Measurements from ENCODE around the gene SENP8. TPM values are rescaled to one million over a fixed set of nuclear protein-coding genes. Genes with fewer than 3 reads are reported as not detected.
A peak's percentile ranks its signal among the peaks of the same experiment; 100 is the strongest.
"Not testable (repeated sequence)": the region's sequence is repeated elsewhere in the genome, so short reads cannot be mapped to it uniquely, and the experiment has no call there.

Gene SENP8
- total RNA-seq, 1 experiment from 2014 or later: 3.8 TPM

DNA sequence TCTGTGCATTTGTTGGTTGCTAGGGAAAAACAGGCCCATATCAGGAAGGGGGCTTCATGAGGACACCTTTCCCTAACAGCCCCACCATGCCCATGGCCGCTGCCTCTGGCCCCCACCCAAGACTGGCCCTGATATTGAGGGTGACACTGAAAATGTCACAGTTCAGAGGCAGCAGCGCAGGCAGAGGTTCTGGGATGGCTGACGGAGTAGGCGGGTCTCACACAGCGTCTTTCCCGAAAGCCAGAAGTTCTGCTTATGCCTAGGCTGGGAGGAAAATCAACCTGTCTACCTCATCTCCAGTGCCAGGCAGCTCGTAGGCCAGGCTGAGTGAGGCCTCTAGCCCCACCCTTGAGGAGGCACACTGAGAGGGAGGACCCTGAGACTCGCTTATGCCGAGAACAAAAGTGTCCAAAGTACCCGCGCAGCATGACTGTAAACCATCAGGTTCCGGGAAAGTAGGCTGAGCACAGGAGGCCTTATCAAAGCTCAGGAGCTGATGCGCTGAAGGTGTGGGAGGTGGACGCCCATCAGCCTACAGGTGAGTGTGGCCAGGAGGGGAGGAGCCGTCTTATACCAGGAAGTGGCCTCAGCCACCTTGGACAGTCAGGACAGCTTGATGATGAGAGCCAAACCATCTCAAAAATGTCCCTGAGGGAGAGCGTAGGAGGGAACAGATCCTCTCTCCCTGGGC lies 51.9 kb downstream of the SENP8 start:
- Mint-ChIP-seq H3K4me1 (ENCODE audit: insufficient read depth, unreplicated experiment) (peaks cover 25% of the 10 kb centered on the region), H3K4me3 (ENCODE audit: unreplicated experiment) (no peak overlapping the region), H3K27me3 (ENCODE audit: insufficient read depth, unreplicated experiment) (no peaks in the 10 kb centered on the region), H3K27ac (ENCODE audit: low read depth, unreplicated experiment) (no peak overlapping the region), H3K36me3 (ENCODE audit: insufficient read depth, unreplicated experiment) (no peaks in the 10 kb centered on the region), H3K9me3 (ENCODE audit: unreplicated experiment) (no peaks in the 10 kb centered on the region)
- no TSS peak for BruUV-seq (replicated peaks)
- CTCF ChIA-PET: no interaction called here
- POLR2A ChIA-PET: interaction anchor here (1.9 kb wide), 1 partner anchor 27 kb away, joined by 11 read pairs; the partner anchor contains the start of gene GRAMD2A
- TF ChIP-seq, protein P1, sequence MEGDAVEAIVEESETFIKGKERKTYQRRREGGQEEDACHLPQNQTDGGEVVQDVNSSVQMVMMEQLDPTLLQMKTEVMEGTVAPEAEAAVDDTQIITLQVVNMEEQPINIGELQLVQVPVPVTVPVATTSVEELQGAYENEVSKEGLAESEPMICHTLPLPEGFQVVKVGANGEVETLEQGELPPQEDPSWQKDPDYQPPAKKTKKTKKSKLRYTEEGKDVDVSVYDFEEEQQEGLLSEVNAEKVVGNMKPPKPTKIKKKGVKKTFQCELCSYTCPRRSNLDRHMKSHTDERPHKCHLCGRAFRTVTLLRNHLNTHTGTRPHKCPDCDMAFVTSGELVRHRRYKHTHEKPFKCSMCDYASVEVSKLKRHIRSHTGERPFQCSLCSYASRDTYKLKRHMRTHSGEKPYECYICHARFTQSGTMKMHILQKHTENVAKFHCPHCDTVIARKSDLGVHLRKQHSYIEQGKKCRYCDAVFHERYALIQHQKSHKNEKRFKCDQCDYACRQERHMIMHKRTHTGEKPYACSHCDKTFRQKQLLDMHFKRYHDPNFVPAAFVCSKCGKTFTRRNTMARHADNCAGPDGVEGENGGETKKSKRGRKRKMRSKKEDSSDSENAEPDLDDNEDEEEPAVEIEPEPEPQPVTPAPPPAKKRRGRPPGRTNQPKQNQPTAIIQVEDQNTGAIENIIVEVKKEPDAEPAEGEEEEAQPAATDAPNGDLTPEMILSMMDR (IDR thresholded peaks at IDR 0.05; ENCODE audit: unreplicated experiment): no peak
- DNase-seq (ENCODE audit: unreplicated experiment): no peak
- intact Hi-C loops (cut with micrococcal nuclease): no loop called here

DNA sequence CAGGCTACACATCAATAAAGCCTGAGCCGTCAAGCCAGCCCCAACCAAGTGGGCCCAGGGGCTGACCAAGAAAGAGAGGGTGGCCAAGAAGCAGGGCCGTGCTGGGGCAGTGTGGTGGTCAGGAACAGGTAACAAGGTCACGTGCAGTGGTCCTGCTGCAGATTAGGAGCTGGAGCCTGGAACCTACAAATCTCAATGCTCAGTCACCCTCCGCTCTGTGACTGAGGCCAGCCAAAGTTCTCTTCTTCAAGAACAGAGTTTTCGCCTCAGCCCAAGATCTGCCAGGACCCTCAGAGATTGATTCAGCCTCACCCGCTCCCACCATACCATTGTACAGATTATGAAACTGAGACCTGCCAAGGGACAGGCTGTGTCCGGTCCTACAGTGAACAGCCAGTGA lies 52.5 kb downstream of the SENP8 start:
- BruUV-seq (replicated peaks): no TSS peak
- H3K9me3 Mint-ChIP-seq (ENCODE audit: unreplicated experiment): no peaks in the 10 kb centered on the region
- no peaks in the 10 kb centered on the region for H3K36me3 Mint-ChIP-seq (ENCODE audit: insufficient read depth, unreplicated experiment)
- H3K27me3 Mint-ChIP-seq (ENCODE audit: insufficient read depth, unreplicated experiment): no peaks in the 10 kb centered on the region
- H3K4me3 Mint-ChIP-seq (ENCODE audit: unreplicated experiment): no peak overlapping the region
- intact Hi-C loops (cut with micrococcal nuclease): no loop called here
- ChIA-PET POLR2A (no interaction called here), CTCF (no interaction called here)
- no peak overlapping the region for H3K27ac Mint-ChIP-seq (ENCODE audit: low read depth, unreplicated experiment)
- DNase-seq (ENCODE audit: unreplicated experiment): no peak
- peaks cover 32% of the 10 kb centered on the region for H3K4me1 Mint-ChIP-seq (ENCODE audit: insufficient read depth, unreplicated experiment)
- TF ChIP-seq, protein P1 (IDR thresholded peaks at IDR 0.05; ENCODE audit: unreplicated experiment): no peak

DNA sequence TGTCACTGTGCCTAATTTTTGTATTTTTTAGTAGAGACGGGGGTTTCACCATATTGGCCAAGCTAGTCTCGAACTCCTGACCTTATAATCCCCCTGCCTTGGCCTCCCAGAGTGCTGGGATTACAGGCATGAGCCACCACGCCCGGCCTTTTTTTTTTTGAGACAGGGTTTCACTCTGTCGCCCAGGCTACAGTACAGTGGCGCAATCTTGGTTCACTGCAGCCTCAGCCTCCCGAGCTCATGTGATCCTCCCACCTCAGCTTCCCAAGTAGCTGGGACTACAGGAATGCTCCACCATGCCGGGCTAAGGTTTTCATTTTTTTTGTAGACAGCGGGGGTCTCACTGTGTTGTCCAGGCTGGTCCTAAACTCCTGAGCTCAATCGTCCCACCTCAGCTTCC lies 53.8 kb downstream of the SENP8 start:
- not testable (repeated sequence) for H3K4me3 Mint-ChIP-seq (ENCODE audit: unreplicated experiment)

DNA sequence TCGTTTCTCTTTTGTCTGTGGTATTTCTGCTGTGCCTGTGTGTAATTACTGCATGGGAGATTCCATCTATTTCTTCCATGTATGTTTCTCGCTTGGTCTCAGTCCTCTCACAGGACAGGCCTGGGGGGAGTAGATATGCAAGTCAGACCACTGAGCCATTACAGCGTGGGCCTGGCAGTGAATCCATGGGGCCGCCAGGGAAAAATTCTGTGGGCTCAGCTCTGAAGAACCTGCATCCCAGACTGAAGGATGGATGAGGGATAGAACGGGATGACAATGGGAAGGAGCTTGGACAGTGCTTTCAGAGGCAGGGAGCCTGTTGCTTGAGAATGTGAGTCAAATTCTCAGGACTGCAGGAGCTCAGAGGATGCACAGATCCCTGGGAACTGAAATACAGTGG lies 54.6 kb downstream of the SENP8 start:
- Mint-ChIP-seq H3K9me3 (ENCODE audit: unreplicated experiment) (no peaks in the 10 kb centered on the region), H3K36me3 (ENCODE audit: insufficient read depth, unreplicated experiment) (no peaks in the 10 kb centered on the region), H3K4me1 (ENCODE audit: insufficient read depth, unreplicated experiment) (peaks cover 28% of the 10 kb centered on the region), H3K27me3 (ENCODE audit: insufficient read depth, unreplicated experiment) (no peaks in the 10 kb centered on the region), H3K4me3 (ENCODE audit: unreplicated experiment) (no peak overlapping the region), H3K27ac (ENCODE audit: low read depth, unreplicated experiment) (no peak overlapping the region)
- intact Hi-C loops (cut with micrococcal nuclease): no loop called here
- BruUV-seq (replicated peaks): no TSS peak
- ChIA-PET CTCF (interaction anchor here (0.6 to 2.2 kb wide), 2 partner anchors 17 to 50 kb away, joined by 3 to 7 read pairs; no protein-coding TSS in a partner anchor), POLR2A (interaction anchor here (0.6 kb wide), 1 partner anchor 30 kb away, joined by 3 read pairs; no protein-coding TSS in a partner anchor)
- DNase-seq (ENCODE audit: unreplicated experiment): no peak
- TF ChIP-seq, protein P1 (IDR thresholded peaks at IDR 0.05; ENCODE audit: unreplicated experiment): no peak

More for the DNA sequence above, 53.8 kb downstream of the SENP8 start:
- DNase-seq (ENCODE audit: unreplicated experiment): peak; percentile 59
- H3K27me3 Mint-ChIP-seq (ENCODE audit: insufficient read depth, unreplicated experiment); BruUV-seq (replicated peaks); H3K27ac Mint-ChIP-seq (ENCODE audit: low read depth, unreplicated experiment); H3K9me3 Mint-ChIP-seq (ENCODE audit: unreplicated experiment); intact Hi-C loops (cut with micrococcal nuclease); CTCF ChIA-PET; H3K36me3 Mint-ChIP-seq (ENCODE audit: insufficient read depth, unreplicated experiment): not testable (repeated sequence)
- peaks cover 34% of the 10 kb centered on the region for H3K4me1 Mint-ChIP-seq (ENCODE audit: insufficient read depth, unreplicated experiment)
- POLR2A ChIA-PET: interaction anchor here (0.6 kb wide), 1 partner anchor 12 kb away, joined by 3 read pairs; no protein-coding TSS in a partner anchor
